ENCODE results near the gene OR10D3. TPM values are rescaled to one million over a fixed set of nuclear protein-coding genes. Genes with fewer than 3 reads are reported as not detected.
"Not testable (repeated sequence)": the region's sequence is repeated elsewhere in the genome, so short reads cannot be mapped to it uniquely, and the experiment has no call there.

The OR10D3 gene
- total RNA-seq, 3 donors from 2014 or later (not counting 1 experiment from before 2014, with no cell fraction given): not detected

GRCh38 chr11:124219126-124219525 is 36.0 kb downstream of the OR10D3 start:
- no peak overlapping the region for H3K4me3 ChIP-seq (ENCODE audit: low read length)
- DNase-seq (no peak), ATAC-seq (no peak)
- Mint-ChIP-seq H3K4me1 (no peaks in the 10 kb centered on the region), H3K36me3 (no peaks in the 10 kb centered on the region), H3K27me3 (ENCODE audit: low read depth in 2 of 2) (no peaks in the 10 kb centered on the region), H3K9me3 (no peaks in the 10 kb centered on the region), H3K27ac (no peak overlapping the region), H3K4me3 (no peak overlapping the region)
- H3K4me1 ChIP-seq (ENCODE audit: control insufficient read depth, insufficient read depth, low read length): no peaks in the 10 kb centered on the region
- H3K36me3 ChIP-seq (ENCODE audit: control insufficient read depth, insufficient read depth, low read length): no peaks in the 10 kb centered on the region
- TF ChIP-seq CTCF (IDR thresholded peaks at IDR 0.05): no peak
- intact Hi-C loops (cut with micrococcal nuclease): no loop called here
- H3K9me3 ChIP-seq (ENCODE audit: control insufficient read depth, insufficient read depth, low read length): no peaks in the 10 kb centered on the region
- no peak overlapping the region for H3K27ac ChIP-seq (ENCODE audit: low read length)
- H3K27me3 ChIP-seq (ENCODE audit: control insufficient read depth, insufficient read depth, low read length): no peaks in the 10 kb centered on the region

DNA sequence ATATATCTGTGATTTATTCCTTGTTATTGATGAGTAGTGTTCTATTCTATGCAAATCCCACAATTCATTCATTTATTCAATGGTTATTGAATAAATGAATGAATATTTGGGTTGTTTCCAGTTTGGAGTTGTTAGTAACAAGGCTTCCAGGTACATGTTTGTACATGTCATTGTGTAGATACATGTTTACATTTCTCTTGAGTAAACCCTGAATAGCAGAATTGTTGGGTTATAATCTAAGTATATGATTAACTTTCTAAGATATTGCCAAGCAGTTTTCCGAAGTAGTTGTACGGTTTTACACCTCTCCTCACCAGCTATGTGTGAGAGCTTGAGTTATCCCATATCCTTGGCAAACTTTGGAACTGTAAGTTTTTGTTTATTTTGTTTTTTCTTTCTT is 39.3 kb downstream of the OR10D3 start:
- no peak for DNase-seq
- no peak for TF ChIP-seq CTCF (IDR thresholded peaks at IDR 0.05)
- no peaks in the 10 kb centered on the region for H3K36me3 Mint-ChIP-seq
- no peak overlapping the region for H3K27ac ChIP-seq (ENCODE audit: low read length)
- no peaks in the 10 kb centered on the region for H3K27me3 ChIP-seq (ENCODE audit: control insufficient read depth, insufficient read depth, low read length)
- no peaks in the 10 kb centered on the region for H3K4me1 Mint-ChIP-seq
- no peaks in the 10 kb centered on the region for H3K4me1 ChIP-seq (ENCODE audit: control insufficient read depth, insufficient read depth, low read length)
- no peak overlapping the region for H3K4me3 Mint-ChIP-seq
- no CpG with 5 or more reads among the region's 2 CpGs for WGBS (ENCODE audit: insufficient coverage)
- no peak overlapping the region for H3K27ac Mint-ChIP-seq
- H3K36me3 ChIP-seq (ENCODE audit: control insufficient read depth, insufficient read depth, low read length): no peaks in the 10 kb centered on the region
- no peaks in the 10 kb centered on the region for H3K9me3 ChIP-seq (ENCODE audit: control insufficient read depth, insufficient read depth, low read length)
- H3K4me3 ChIP-seq (ENCODE audit: low read length): no peak overlapping the region
- intact Hi-C loops (cut with micrococcal nuclease): no loop called here
- no peak for ATAC-seq
- no peaks in the 10 kb centered on the region for H3K9me3 Mint-ChIP-seq
- H3K27me3 Mint-ChIP-seq (ENCODE audit: low read depth in 2 of 2): peaks cover 0 to 11% of the 10 kb centered on the region in 2 donors

GRCh38 chr11:124224618-124225423 is 41.7 kb downstream of the OR10D3 start:
- H3K27me3 ChIP-seq (ENCODE audit: control insufficient read depth, insufficient read depth, low read length); H3K9me3 ChIP-seq (ENCODE audit: control insufficient read depth, insufficient read depth, low read length); H3K4me1 Mint-ChIP-seq; H3K27ac Mint-ChIP-seq; H3K4me3 Mint-ChIP-seq; H3K27ac ChIP-seq (ENCODE audit: low read length); H3K4me1 ChIP-seq (ENCODE audit: control insufficient read depth, insufficient read depth, low read length); intact Hi-C loops (cut with micrococcal nuclease); H3K9me3 Mint-ChIP-seq; H3K4me3 ChIP-seq (ENCODE audit: low read length); DNase-seq; H3K36me3 ChIP-seq (ENCODE audit: control insufficient read depth, insufficient read depth, low read length); H3K36me3 Mint-ChIP-seq: not testable (repeated sequence)
- H3K27me3 Mint-ChIP-seq (ENCODE audit: low read depth in 2 of 2): peaks cover 6 to 14% of the 10 kb centered on the region in 2 donors
- ATAC-seq: peak in 1 of 3 donors; percentile 58
- WGBS (ENCODE audit: insufficient coverage): 69% methylated on average over 9 of the region's 9 CpGs

- DNase-seq (no peak), ATAC-seq (no peak)
- no peaks in the 10 kb centered on the region for H3K36me3 Mint-ChIP-seq
- no peak overlapping the region for H3K4me3 Mint-ChIP-seq
- no peak overlapping the region for H3K27ac ChIP-seq (ENCODE audit: low read length)
- no peaks in the 10 kb centered on the region for H3K9me3 ChIP-seq (ENCODE audit: control insufficient read depth, insufficient read depth, low read length)
- H3K36me3 ChIP-seq (ENCODE audit: control insufficient read depth, insufficient read depth, low read length): no peaks in the 10 kb centered on the region
- no peak for TF ChIP-seq CTCF (IDR thresholded peaks at IDR 0.05)
- no CpG with 5 or more reads among the region's 1 CpG for WGBS (ENCODE audit: insufficient coverage)
- H3K9me3 Mint-ChIP-seq: peaks cover 0 to 2% of the 10 kb centered on the region in 2 donors
- H3K27ac Mint-ChIP-seq: no peak overlapping the region
- peaks cover 6 to 14% of the 10 kb centered on the region in 2 donors for H3K27me3 Mint-ChIP-seq (ENCODE audit: low read depth in 2 of 2)
- no peak overlapping the region for H3K4me3 ChIP-seq (ENCODE audit: low read length)
- intact Hi-C loops (cut with micrococcal nuclease): no loop called here
- H3K4me1 Mint-ChIP-seq: no peaks in the 10 kb centered on the region
- H3K4me1 ChIP-seq (ENCODE audit: control insufficient read depth, insufficient read depth, low read length): no peaks in the 10 kb centered on the region
- H3K27me3 ChIP-seq (ENCODE audit: control insufficient read depth, insufficient read depth, low read length): no peaks in the 10 kb centered on the region
Measured at GRCh38 chr11:124225471-124225870, 42.3 kb downstream of the OR10D3 start.

Data from natural killer cell (primary cell).